Duodenal mucosa (tissue), 2 donors: ENCODE results near the gene EPS8.

Experiments used
- H3K27ac ChIP-seq: one replicate; pipeline ENCODE4 v1.7.0; 2013; ENCODE audit warnings: low read depth, low read length
- H3K27me3 ChIP-seq, 2 donors: one replicate each; pipeline ENCODE4 v1.7.0; 2013; ENCODE audit warnings: low read length in 2 of 2, control low read depth in 1 of 2; ENCODE audit not compliant: insufficient read depth in 2 of 2, control insufficient read depth in 1 of 2
- H3K36me3 ChIP-seq, 2 donors: one replicate each; pipeline ENCODE4 v1.7.0; 2013; ENCODE audit warnings: low read length in 2 of 2, control low read depth in 1 of 2; ENCODE audit not compliant: insufficient read depth in 2 of 2, control insufficient read depth in 1 of 2
- H3K4me1 ChIP-seq, 2 donors: one replicate each; pipeline ENCODE4 v1.7.0; 2013; ENCODE audit warnings: low read length in 2 of 2, control low read depth in 1 of 2; ENCODE audit not compliant: insufficient read depth in 2 of 2, control insufficient read depth in 1 of 2
- H3K4me3 ChIP-seq, 2 donors: one replicate each; pipeline ENCODE4 v1.7.0; 2013; ENCODE audit warnings: low read length in 2 of 2, low read depth in 1 of 2
- H3K9ac ChIP-seq, 2 donors: one replicate each; pipeline ENCODE4 v1.7.0; 2013; ENCODE audit warnings: low read length in 2 of 2, low read depth in 1 of 2
- H3K9me3 ChIP-seq, 2 donors: one replicate each; pipeline ENCODE4 v1.7.0; 2013; ENCODE audit warnings: low read length in 2 of 2, control low read depth in 1 of 2; ENCODE audit not compliant: control insufficient read depth in 1 of 2

The EPS8 gene

DNA sequence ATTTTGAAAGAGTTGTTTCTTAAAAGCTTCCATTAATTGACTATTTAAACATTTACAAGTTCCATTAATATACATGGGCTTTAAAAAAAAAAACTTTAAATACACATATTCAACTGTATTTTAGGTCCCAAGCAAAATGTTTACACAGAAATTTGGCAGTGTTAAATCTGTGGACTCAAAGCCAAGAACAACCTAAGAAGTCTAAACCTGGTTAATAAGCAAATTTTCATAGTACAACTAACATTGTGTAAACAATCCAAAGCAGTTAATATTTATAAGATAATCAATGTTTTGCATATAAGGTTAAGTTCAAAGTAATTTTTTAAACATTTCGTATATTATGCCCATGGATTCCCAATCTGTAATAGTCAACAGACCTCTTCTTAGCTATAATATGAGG, 77.0 kb downstream of the EPS8 start:
- H3K27ac ChIP-seq, result peak overlapping the region; percentile 77
- peaks cover 8 to 42% of the 10 kb centered on the region in 2 donors for H3K4me1 ChIP-seq
- no peaks in the 10 kb centered on the region for H3K27me3 ChIP-seq
- H3K4me3 ChIP-seq, result peak overlapping the region; percentile 40 to 64
- peak overlapping the region; percentile 10 to 81 for H3K9ac ChIP-seq
- no peaks in the 10 kb centered on the region for H3K36me3 ChIP-seq
- no peaks in the 10 kb centered on the region for H3K9me3 ChIP-seq

DNA sequence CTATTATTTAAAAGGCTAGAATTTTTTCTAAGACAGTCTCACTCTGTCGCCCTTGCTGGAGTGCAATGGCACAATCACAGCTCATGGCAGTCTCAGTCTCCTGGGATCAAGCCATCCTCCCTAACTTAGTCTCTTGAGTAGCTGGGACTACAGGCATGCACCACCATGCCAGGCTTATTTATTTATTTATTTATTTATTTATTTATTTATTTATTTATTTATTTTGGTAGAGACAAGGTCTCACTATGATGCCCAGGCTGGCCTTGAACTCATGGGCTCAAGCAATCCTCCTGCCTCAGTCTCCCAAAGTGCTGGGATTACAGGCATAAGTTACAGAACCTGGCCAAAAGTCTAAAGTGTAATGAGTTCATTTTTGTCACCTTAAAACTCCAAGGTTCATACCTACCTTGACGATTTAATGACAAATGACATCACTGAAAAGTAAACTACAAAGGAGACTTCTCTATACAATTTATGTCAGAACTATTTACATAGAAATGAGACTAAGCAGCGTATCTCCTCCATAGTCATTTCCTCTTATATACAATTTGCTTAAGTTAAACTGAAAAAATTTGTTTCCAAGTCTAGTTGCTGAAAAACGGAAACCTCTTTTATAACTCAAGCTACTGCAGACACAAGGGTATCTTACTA, 78.2 kb downstream of the EPS8 start:
- peak overlapping the region; percentile 39 for H3K27ac ChIP-seq
- peak overlapping the region; percentile 44 to 64 for H3K4me3 ChIP-seq
- H3K9me3 ChIP-seq, result no peaks in the 10 kb centered on the region
- H3K27me3 ChIP-seq, result no peaks in the 10 kb centered on the region
- no peaks in the 10 kb centered on the region for H3K36me3 ChIP-seq
- H3K9ac ChIP-seq, result peak overlapping the region; percentile 54 to 81
- peaks cover 8 to 41% of the 10 kb centered on the region in 2 donors for H3K4me1 ChIP-seq

DNA sequence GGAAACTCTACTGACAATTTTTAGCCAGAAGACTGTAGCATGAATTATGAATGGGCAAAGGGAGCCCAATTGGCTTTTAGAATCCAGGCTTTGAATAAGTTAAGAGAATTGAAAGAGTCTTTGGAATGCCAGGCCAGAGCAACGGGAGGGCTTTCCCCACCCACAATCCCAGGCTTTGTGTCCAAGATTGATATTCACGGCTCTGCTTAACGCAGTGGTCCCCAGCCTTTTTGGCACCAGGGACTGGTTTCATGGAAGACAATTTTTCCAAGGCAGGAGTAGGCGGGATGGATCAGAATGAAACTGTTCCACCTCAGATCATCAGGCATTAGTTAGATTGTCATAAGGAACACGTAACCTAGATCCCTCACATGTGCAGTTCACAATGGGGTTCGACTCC, 79.6 kb downstream of the EPS8 start:
- no peaks in the 10 kb centered on the region for H3K36me3 ChIP-seq
- no peak overlapping the region for H3K27ac ChIP-seq
- no peaks in the 10 kb centered on the region for H3K27me3 ChIP-seq
- no peak overlapping the region for H3K9ac ChIP-seq
- peaks cover 8 to 44% of the 10 kb centered on the region in 2 donors for H3K4me1 ChIP-seq
- no peaks in the 10 kb centered on the region for H3K9me3 ChIP-seq
- H3K4me3 ChIP-seq, result no peak overlapping the region

DNA sequence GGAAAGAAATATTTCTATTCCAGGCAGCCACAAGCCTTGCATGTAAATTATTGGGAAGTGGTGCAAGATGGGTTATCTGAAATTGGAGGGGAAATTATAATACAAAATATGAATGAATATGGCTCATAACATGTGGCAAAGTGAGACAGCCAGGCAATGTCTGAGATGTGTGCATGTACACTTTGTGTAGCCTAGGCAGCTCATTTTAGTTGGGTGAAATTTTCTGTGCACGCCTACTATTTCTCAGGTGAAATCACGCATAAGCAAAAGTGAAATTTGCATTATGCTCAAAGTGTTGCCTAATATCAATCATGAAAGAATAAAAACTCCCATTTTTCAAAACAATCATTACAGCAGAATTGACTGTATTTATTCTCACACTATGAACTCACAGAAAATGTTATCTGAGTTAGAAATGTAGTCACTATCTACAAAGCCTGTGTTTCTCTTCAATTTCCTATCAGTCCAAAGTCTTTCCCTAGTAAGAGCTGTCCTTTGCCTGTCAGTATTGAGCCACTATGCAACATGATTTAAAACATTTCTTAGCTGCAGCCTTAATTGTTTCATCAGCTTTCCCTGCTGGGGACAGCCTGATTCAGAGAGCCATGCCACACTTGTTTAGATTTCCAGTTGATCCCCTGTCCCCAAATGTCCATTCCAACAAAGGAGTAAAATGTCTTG, 80.7 kb downstream of the EPS8 start:
- Histone ChIP-seq H3K27me3 (no peaks in the 10 kb centered on the region), H3K36me3 (no peaks in the 10 kb centered on the region), H3K9ac (no peak overlapping the region), H3K4me3 (no peak overlapping the region), H3K27ac (no peak overlapping the region), H3K4me1 (peaks cover 8 to 41% of the 10 kb centered on the region in 2 donors), H3K9me3 (no peaks in the 10 kb centered on the region)

DNA sequence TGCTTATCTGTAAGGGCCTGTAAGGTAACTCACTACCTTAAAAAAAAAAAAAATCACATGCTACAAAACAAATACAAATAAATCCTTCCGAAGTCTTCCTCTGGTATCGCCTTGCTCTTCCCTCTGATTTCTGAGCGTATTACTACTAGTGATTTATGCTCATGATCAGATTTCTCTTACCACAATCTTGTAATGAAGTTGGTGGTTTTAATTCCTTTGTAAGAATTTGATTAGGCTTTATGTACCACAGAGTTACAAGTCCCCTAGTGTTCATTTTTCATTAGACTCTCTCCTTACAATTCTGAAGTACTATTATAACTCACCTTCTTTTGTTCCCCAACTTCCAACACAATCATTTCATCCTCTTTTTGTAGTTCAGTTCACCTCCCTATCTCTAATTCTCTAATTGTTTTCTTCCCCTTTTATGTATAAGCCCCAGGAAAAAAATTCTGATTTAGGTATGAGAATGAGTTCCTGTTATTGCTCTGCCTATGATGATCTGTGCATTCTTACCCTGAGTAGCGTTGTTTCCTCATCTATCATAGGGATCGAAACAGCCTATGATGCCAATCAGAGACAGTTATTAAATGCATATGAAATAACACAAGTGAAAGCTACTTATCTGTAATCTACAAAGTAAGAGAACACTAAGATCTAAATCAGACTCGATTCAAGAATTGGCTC, 81.5 kb downstream of the EPS8 start:
- Histone ChIP-seq H3K27ac (no peak overlapping the region), H3K27me3 (no peaks in the 10 kb centered on the region), H3K9ac (no peak overlapping the region), H3K36me3 (no peaks in the 10 kb centered on the region), H3K4me1 (peaks cover 8 to 36% of the 10 kb centered on the region in 2 donors), H3K4me3 (no peak overlapping the region), H3K9me3 (no peaks in the 10 kb centered on the region)

DNA sequence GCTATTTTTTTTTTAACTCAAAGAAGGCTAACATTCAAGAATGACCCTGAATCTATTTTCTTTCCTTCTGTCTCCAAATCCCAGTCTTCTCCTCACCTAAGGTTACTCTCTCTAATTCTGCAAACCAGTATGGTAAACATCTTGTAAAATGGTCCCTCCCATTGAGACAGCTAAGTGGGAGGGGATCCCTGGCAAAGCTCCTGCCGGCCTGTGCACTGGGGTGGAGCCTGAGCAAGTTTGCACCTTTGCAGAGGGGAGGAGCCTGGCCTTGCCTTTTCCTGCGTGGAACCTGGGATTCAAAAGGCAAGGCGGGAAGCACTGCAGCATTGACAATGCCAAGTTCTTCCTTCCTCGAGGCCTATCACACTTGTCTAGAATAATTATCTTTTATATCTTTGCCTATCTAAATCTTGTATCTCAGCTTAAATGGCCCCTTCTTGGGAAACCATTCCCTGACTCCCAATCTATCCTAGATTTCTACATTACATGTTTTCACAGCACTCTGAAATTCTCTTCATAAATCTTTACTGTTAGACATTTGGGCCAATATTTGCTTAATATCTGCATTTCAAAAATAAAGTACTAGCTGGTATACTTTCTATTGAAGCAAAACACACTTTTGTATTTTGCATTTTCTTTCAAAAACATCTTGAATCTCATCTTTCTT, 83.0 kb downstream of the EPS8 start:
- Histone ChIP-seq H3K9me3 (no peaks in the 10 kb centered on the region), H3K9ac (no peak overlapping the region), H3K36me3 (no peaks in the 10 kb centered on the region), H3K4me1 (peaks cover 18 to 49% of the 10 kb centered on the region in 2 donors), H3K27ac (no peak overlapping the region), H3K27me3 (no peaks in the 10 kb centered on the region), H3K4me3 (no peak overlapping the region)

DNA sequence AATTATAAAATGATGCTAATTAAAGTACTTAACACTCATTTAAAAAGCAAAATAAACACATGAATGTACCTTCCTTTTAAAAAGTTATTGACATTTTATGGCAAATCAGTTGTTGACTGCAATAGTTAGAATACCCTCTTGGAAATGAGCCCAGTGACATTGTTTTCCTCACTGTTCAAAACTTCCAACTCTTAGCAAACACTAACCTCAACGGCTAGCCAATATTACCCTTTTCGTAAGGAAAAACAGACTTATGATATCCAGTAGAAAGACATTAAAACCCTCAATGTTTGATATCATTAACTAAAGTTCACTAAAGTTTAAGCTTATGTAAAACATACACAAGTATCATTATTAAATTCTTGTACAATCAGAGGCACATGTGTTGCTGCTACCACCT, 83.6 kb downstream of the EPS8 start:
- Histone ChIP-seq H3K9me3 (no peaks in the 10 kb centered on the region), H3K27ac (no peak overlapping the region), H3K4me1 (peaks cover 19 to 54% of the 10 kb centered on the region in 2 donors), H3K9ac (no peak overlapping the region), H3K4me3 (no peak overlapping the region), H3K27me3 (no peaks in the 10 kb centered on the region), H3K36me3 (no peaks in the 10 kb centered on the region)

DNA sequence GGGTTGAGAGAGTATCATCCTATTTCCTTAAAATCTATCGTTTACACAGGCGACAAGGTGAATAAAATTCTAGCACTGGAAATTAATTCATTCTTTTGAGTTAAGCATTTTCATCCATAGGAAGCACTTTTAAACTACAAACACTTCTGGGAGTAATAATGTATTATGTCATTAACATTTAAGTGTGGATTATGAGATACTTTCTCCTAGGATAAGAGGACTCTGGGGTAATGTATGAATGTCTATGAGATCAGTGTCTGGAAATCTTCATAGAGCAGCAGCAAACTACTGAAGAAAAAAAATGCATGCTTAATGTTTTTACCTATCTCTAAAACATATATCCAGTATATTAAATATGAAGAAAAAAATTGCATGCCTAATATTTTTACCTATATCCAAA, 86.9 kb downstream of the EPS8 start:
- Histone ChIP-seq H3K27ac (peak overlapping the region; percentile 5), H3K36me3 (peaks cover 0 to 2% of the 10 kb centered on the region in 2 donors), H3K4me3 (no peak overlapping the region), H3K4me1 (peaks cover 15 to 50% of the 10 kb centered on the region in 2 donors), H3K9me3 (no peaks in the 10 kb centered on the region), H3K27me3 (no peaks in the 10 kb centered on the region), H3K9ac (no peak overlapping the region)

DNA sequence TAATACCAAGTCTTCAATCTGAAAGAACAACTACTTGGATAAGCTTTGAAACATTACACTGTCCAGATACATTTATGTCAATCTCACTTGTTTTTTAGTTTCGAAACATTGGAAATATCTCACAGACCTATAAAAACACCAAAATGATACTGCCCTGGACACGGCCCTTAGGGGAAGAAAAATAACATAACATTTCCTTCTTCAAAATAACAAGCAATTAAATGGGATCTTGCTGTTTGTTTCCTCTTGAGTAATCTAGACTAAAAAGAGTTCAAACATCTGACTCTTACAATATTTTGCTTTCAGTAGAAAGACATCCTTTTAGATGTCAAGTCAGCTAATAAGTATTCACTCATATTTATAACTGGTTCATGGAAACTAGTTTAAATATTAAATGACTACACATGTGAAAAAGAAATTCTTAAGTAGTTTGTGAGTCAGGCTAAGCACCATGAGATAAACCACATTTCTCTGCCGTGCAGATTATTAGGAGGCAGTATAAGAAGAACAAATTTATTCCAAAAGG, 87.5 kb downstream of the EPS8 start:
- Histone ChIP-seq H3K9me3 (no peaks in the 10 kb centered on the region), H3K36me3 (peaks cover 0 to 2% of the 10 kb centered on the region in 2 donors), H3K9ac (no peak overlapping the region), H3K27me3 (no peaks in the 10 kb centered on the region), H3K4me1 (peaks cover 15 to 47% of the 10 kb centered on the region in 2 donors), H3K27ac (peak overlapping the region; percentile 5), H3K4me3 (no peak overlapping the region)
